Measurements from ENCODE around the gene EXOC4.

Gene EXOC4

DNA sequence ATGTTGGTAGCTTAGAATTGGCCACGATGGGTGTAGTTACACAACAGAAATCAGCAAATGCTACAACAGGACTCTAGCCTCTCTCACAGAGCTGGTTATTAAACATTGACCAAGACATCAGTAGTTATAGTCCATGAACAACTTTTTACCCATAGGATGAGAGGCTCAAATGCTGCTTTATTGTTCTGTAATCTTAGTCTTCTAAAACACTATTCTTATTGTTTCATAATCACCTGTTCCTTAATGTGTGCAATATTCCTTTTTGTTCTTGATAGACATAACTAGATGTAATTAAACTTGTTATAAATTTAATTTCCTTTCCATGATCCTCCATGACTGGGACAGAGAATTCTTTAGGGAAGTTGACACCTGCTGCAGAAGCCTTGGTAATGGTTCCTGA lies 356.9 kb downstream of the EXOC4 start:
- DNase-seq (ENCODE audit: low read depth), result no peak
- TF ChIP-seq, protein P1, sequence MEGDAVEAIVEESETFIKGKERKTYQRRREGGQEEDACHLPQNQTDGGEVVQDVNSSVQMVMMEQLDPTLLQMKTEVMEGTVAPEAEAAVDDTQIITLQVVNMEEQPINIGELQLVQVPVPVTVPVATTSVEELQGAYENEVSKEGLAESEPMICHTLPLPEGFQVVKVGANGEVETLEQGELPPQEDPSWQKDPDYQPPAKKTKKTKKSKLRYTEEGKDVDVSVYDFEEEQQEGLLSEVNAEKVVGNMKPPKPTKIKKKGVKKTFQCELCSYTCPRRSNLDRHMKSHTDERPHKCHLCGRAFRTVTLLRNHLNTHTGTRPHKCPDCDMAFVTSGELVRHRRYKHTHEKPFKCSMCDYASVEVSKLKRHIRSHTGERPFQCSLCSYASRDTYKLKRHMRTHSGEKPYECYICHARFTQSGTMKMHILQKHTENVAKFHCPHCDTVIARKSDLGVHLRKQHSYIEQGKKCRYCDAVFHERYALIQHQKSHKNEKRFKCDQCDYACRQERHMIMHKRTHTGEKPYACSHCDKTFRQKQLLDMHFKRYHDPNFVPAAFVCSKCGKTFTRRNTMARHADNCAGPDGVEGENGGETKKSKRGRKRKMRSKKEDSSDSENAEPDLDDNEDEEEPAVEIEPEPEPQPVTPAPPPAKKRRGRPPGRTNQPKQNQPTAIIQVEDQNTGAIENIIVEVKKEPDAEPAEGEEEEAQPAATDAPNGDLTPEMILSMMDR (IDR thresholded peaks at IDR 0.05; ENCODE audit: low read length, missing control alignments), result no peak
- no peak overlapping the region for H3K4me3 ChIP-seq (replicated peaks; ENCODE audit: low read depth, low read length)

DNA sequence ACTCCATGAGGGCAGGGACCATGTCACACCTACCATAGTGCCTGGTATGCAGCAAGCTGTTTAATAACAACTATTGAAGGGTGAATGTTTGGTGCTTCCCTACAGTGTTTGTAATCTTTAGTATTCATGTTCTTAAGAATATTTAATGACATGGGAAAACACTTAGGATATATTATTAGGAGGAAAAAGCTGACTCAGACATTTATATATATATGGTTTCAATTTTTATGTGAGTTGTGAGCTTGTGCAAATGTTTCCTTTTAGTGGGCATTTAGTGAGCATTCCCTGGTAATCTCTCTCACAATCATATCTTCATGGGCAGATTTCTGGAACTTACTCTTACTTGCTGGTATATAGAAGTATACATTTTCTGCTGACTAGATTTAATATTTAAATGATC lies 359.1 kb downstream of the EXOC4 start:
- H3K4me3 ChIP-seq (replicated peaks; ENCODE audit: low read depth, low read length), result no peak overlapping the region
- TF ChIP-seq, protein P1 (IDR thresholded peaks at IDR 0.05; ENCODE audit: low read length, missing control alignments), result no peak
- DNase-seq (ENCODE audit: low read depth), result no peak

DNA sequence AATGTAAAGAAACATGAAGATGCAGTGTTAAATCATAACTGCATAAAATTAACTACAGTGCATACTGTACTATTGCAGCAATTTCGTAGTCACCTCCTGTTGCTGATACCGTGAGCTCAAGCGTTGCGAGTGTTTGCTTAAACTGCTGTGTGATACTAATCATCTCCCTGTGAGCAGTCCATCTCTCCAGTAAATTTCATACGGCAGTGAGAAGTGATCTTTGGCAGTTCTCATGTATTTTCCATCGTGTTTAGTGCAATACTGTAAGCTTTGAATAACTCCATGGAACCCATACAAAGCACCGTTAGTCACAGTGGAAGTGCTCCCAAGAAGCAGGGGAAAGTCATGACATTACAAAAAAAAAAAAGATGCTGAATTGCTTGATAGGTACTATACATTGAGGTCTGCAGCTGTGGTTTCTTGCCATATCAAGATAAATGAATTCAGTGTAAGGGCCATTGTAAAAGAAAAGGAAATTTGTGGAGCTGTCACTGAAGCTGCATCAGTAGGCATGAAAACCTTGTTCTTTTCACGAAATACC lies 360.4 kb downstream of the EXOC4 start:
- TF ChIP-seq, protein P1 (IDR thresholded peaks at IDR 0.05; ENCODE audit: low read length, missing control alignments), result no peak
- H3K4me3 ChIP-seq (replicated peaks; ENCODE audit: low read depth, low read length), result no peak overlapping the region
- DNase-seq (ENCODE audit: low read depth), result no peak

DNA sequence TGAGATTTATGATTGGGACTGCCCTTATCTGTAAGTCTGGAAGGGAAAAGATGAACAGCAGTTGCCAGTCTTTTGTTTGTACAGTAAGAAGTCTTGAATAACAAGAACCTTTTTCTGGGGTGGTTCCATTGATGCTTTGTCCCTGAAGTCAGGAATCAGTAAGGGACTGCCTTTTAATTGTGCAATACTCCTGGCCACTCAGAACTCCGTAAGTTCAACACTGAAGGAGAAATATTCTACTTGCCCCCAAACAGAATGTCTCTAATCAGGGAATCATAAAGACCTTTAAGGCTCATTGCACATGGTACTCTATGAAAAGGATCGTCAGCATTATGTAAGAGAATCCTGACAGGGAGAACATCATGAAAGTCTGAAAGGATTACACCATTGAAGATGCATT lies 361.4 kb downstream of the EXOC4 start:
- TF ChIP-seq, protein P1 (IDR thresholded peaks at IDR 0.05; ENCODE audit: low read length, missing control alignments), result no peak
- no peak overlapping the region for H3K4me3 ChIP-seq (replicated peaks; ENCODE audit: low read depth, low read length)
- no peak for DNase-seq (ENCODE audit: low read depth)

DNA sequence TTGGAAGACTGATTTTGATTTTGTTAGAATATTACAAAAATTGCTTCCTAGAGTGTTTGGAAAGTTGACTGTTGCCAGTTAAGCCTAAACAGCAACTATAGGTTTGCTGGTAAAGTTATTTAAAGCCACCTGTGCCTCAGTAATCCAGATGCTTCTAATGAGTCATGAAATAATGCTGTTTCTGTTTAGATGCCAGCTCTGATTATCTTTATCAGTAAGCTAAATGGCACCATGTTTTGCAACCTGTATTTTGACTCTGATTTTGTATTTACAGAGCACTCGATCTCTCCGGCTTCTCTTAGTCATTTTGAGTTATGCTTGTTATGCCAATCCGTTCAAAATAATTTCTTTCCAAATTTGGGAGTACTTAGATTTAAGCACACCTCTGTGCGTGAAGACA lies 366.1 kb downstream of the EXOC4 start:
- TF ChIP-seq, protein P1 (IDR thresholded peaks at IDR 0.05; ENCODE audit: low read length, missing control alignments), result no peak
- H3K4me3 ChIP-seq (replicated peaks; ENCODE audit: low read depth, low read length), result no peak overlapping the region
- no peak for DNase-seq (ENCODE audit: low read depth)

DNA sequence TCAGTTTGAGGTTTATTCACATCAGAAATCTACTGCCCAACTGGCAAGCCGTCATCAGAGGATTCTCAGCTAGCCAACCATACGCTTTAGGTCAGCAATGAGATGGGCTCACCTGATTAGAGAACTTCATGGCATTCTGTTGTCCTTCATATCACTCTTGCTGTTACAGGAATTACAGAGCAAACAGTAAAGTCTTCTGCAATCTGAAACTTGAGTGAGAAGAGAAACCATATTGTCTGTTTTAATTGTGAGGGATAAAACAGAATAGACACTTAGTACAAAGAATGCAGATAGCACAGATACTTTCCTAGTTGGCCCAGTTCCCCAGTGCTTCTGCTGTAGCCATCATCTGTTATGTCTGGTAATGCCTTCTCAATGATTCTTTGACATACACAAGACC lies 366.6 kb downstream of the EXOC4 start:
- TF ChIP-seq, protein P1 (IDR thresholded peaks at IDR 0.05; ENCODE audit: low read length, missing control alignments), result no peak
- H3K4me3 ChIP-seq (replicated peaks; ENCODE audit: low read depth, low read length), result no peak overlapping the region
- no peak for DNase-seq (ENCODE audit: low read depth)

DNA sequence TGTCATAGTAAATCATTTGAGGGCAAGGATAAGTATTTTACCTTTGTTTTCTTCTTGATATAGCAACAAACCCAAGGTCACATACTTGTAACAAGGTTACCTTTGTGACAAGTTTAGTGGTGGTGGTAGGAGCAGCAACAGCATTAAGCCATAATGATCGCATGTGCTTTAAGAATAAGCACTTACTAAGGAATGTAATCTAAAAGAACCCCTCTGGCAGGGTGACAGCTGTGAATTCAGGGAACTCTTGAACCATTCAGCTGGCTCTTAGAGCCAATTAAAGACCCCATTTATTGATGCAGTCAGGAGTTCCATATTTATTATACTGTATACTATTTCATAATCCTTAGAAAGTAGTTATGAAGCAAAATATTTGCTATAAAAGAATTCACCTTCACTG lies 370.8 kb downstream of the EXOC4 start:
- H3K4me3 ChIP-seq (replicated peaks; ENCODE audit: low read depth, low read length), result no peak overlapping the region
- DNase-seq (ENCODE audit: low read depth), result no peak
- TF ChIP-seq, protein P1 (IDR thresholded peaks at IDR 0.05; ENCODE audit: low read length, missing control alignments), result no peak
